A673 (cell line): ENCODE data around the gene ITGB6. TPM values are rescaled to one million over a fixed set of nuclear protein-coding genes. Genes with fewer than 3 reads are reported as not detected.
"Not testable (repeated sequence)": the region's sequence is repeated elsewhere in the genome, so short reads cannot be mapped to it uniquely, and the experiment has no call there.

Experiments used
- BruUV-seq: library from RNA; stranded (reverse); fragments of 400-500 nt; replicated peaks from 2 replicates; lab custom pipeline; 2021; lab: Mats Ljungman, UMichigan
- CTCF ChIA-PET: fragments of 300-600 bp; sonication (Branson Sonifier 250); formaldehyde crosslinking; loops from one replicate; lab custom pipeline; 2022; ENCODE audit warnings: antibody characterized with exemption; lab: Charles Lee
- POLR2A ChIA-PET: fragments of 300-600 bp; sonication (Branson Sonifier 250); formaldehyde crosslinking; loops from one replicate; lab custom pipeline; 2022; ENCODE audit warnings: antibody characterized with exemption; ENCODE audit not compliant: low non-redundant PET; lab: Charles Lee
- DNase-seq: peaks from one replicate; pipeline ENCODE4 v3.0.0-alpha.2; 2015; ENCODE audit warnings: low spot score
- H3K27ac ChIP-seq: fragments of 200-600 bp; sonication (generic); 2 replicates; pipeline ENCODE4 v1.5.1; 2016; ENCODE audit warnings: mixed run types, low read depth, mild to moderate bottlenecking, mixed read lengths, antibody characterized with exemption, low read length; ENCODE audit not compliant: poor library complexity, severe bottlenecking
- H3K27me3 ChIP-seq: fragments of 200-600 bp; sonication (generic); replicated peaks from 2 replicates; pipeline ENCODE4 v1.6.1; 2017; ENCODE audit warnings: mixed run types, low read depth, mild to moderate bottlenecking, mixed read lengths, antibody characterized with exemption, low read length; ENCODE audit not compliant: insufficient read depth, poor library complexity
- H3K36me3 ChIP-seq: fragments of 200-600 bp; sonication (generic); 2 replicates; pipeline ENCODE4 v1.6.1; 2016; ENCODE audit warnings: mixed run types, mild to moderate bottlenecking, mixed read lengths, antibody characterized with exemption, low read length; ENCODE audit not compliant: insufficient read depth, poor library complexity, severe bottlenecking
- H3K4me1 ChIP-seq: fragments of 200-600 bp; sonication (generic); 2 replicates; pipeline ENCODE4 v1.6.1; 2017; ENCODE audit warnings: mixed run types, mild to moderate bottlenecking, mixed read lengths, antibody characterized with exemption, low read length; ENCODE audit not compliant: insufficient read depth, poor library complexity, severe bottlenecking
- H3K4me3 ChIP-seq: fragments of 200-600 bp; sonication (generic); 2 replicates; pipeline ENCODE4 v1.5.1; 2016; ENCODE audit warnings: low read depth, mixed run types, mild to moderate bottlenecking, mixed read lengths, low read length; ENCODE audit not compliant: poor library complexity, severe bottlenecking
- H3K9me3 ChIP-seq: fragments of 200-600 bp; sonication (generic); 2 replicates; pipeline ENCODE4 v1.6.1; 2016; ENCODE audit warnings: mixed run types, low read depth, mild to moderate bottlenecking, mixed read lengths, antibody characterized with exemption, low read length; ENCODE audit not compliant: poor library complexity, severe bottlenecking
- EZH2 ChIP-seq: fragments of 200-600 bp; sonication (generic); IDR thresholded peaks from 2 replicates; pipeline ENCODE4 v1.6.1; 2017; ENCODE audit warnings: borderline replicate concordance, low read depth, mild to moderate bottlenecking, mixed read lengths, antibody characterized with exemption, low read length; ENCODE audit not compliant: poor library complexity, severe bottlenecking
- intact Hi-C: fragments of 100-400 bp; cut with micrococcal nuclease; formaldehyde crosslinking; loops from one replicate; pipeline ENCODE4 v1.10.0; 2022; ENCODE audit not compliant: unreplicated experiment
- total RNA-seq: library from RNA; stranded (reverse); gene quantifications from 2 replicates; pipeline ENCODE4 v1.2.3, GENCODE V29; 2021
- TF ChIP-seq, protein P1 (sequence below): fragments of 300-800, 200-600 bp; sonication (generic); conservative IDR thresholded peaks from 2 replicates; pipeline ENCODE4 v1.5.1; 2017; ENCODE audit warnings: low read depth, mild to moderate bottlenecking, antibody characterized with exemption, low read length, moderate library complexity, mixed read lengths

The ITGB6 gene
- total RNA-seq, 1 experiment from 2014 or later, result not detected

DNA sequence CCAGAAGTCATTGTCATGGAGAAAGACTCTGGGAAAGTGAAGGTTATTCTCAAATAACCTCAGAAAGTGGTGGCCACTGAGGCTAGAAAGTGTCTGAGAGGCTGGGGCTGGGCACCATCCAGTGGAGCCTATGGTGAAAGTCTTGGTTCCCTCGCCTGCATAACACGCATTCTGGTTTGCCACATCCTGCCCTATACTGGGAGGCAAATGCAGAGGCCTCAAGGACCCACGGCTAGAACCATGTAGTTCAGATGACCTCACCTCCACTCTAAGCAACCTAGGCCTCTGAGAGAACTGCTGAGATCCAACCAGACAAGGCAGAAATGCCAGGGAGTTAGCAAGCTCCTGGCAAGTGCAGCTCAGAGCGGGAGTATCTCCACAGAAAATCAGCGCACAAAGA is 5.1 kb downstream of the ITGB6 start:
- no TSS peak for BruUV-seq
- no peaks in the 10 kb centered on the region for H3K36me3 ChIP-seq
- no peaks in the 10 kb centered on the region for H3K9me3 ChIP-seq
- intact Hi-C loops, result no loop called here
- DNase-seq, result no peak
- no peak for TF ChIP-seq EZH2
- TF ChIP-seq, protein P1, sequence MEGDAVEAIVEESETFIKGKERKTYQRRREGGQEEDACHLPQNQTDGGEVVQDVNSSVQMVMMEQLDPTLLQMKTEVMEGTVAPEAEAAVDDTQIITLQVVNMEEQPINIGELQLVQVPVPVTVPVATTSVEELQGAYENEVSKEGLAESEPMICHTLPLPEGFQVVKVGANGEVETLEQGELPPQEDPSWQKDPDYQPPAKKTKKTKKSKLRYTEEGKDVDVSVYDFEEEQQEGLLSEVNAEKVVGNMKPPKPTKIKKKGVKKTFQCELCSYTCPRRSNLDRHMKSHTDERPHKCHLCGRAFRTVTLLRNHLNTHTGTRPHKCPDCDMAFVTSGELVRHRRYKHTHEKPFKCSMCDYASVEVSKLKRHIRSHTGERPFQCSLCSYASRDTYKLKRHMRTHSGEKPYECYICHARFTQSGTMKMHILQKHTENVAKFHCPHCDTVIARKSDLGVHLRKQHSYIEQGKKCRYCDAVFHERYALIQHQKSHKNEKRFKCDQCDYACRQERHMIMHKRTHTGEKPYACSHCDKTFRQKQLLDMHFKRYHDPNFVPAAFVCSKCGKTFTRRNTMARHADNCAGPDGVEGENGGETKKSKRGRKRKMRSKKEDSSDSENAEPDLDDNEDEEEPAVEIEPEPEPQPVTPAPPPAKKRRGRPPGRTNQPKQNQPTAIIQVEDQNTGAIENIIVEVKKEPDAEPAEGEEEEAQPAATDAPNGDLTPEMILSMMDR, result no peak
- no peak overlapping the region for H3K27ac ChIP-seq
- no peaks in the 10 kb centered on the region for H3K4me1 ChIP-seq
- ChIA-PET CTCF (no interaction called here), POLR2A (no interaction called here)
- no peak overlapping the region for H3K4me3 ChIP-seq
- H3K27me3 ChIP-seq, result peaks cover 2% of the 10 kb centered on the region

GRCh38 chr2:160194351-160194750 is 5.7 kb downstream of the ITGB6 start:
- ChIA-PET POLR2A (no interaction called here), CTCF (no interaction called here)
- Histone ChIP-seq H3K36me3 (no peaks in the 10 kb centered on the region), H3K9me3 (no peaks in the 10 kb centered on the region), H3K27ac (no peak overlapping the region), H3K4me1 (no peaks in the 10 kb centered on the region), H3K4me3 (no peak overlapping the region), H3K27me3 (no peaks in the 10 kb centered on the region)
- TF ChIP-seq, protein P1, result no peak
- TF ChIP-seq EZH2, result no peak
- BruUV-seq, result no TSS peak
- no peak for DNase-seq
- intact Hi-C loops, result no loop called here

DNA sequence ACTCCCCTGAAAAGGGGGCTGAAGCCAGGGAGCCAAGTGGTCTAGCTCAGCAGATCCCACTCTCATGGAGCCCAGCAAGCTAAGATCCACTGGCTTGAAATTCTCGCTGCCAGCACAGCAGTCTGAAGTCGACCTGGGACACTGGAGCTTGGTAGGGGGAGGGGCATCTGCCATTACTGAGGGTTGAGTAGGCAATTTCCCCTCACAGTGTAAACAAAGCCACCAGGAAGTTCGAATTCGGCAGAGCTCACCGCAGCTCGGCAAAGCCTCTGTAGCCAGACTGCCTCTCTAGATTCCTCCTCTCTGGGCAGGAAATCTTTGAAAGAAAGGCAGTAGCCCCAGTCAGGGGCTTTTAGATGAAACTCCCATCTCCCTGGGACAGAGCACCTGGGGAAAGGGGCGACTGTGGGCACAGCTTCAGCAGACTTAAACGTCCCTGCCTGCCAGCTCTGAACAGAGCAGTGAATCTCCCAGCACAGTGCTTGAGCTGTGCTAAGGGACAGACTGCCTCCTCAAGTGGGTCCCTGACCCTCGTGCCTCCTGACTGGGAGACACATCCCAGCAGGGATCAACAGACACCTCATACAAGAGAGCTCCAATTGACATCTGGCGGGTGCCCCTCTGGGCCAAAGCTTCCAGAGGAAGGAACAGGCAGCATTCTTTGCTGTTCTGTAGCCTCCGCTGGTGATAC is 18.8 kb downstream of the ITGB6 start:
- DNase-seq, H3K4me3 ChIP-seq, intact Hi-C loops, H3K27ac ChIP-seq, H3K27me3 ChIP-seq, H3K9me3 ChIP-seq, POLR2A ChIA-PET, H3K4me1 ChIP-seq, CTCF ChIA-PET, BruUV-seq, H3K36me3 ChIP-seq: not testable (repeated sequence)

DNA sequence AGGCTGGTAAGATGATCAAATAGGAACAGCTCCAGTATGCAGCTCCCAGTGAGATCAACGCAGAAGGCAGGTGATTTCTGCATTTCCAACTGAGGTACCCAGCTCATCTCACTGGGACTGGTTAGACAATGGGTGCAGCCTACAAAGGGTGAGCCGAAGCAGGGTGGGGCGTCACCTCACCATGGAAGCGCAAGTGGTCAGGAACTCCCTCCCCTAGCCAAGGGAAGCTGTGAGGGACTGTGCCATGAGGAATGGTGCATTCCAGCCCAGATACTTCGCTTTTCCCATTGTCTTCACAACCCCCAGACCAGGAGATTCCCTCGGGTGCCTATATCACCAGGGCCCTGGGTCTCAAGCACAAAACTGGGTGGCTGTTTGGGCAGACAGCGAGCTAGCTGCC is 19.4 kb downstream of the ITGB6 start:
- H3K27ac ChIP-seq, DNase-seq, CTCF ChIA-PET, BruUV-seq, H3K4me1 ChIP-seq, H3K36me3 ChIP-seq, intact Hi-C loops, H3K9me3 ChIP-seq, POLR2A ChIA-PET, H3K4me3 ChIP-seq, H3K27me3 ChIP-seq: not testable (repeated sequence)
